OCI-M2 (cell line): ENCODE data around the gene CERKL.

Experiments used
- DNase-seq: peaks from one replicate; lab custom pipeline; 2025; ENCODE audit not compliant: unreplicated experiment; lab: John Stamatoyannopoulos, UW

The CERKL gene

DNA sequence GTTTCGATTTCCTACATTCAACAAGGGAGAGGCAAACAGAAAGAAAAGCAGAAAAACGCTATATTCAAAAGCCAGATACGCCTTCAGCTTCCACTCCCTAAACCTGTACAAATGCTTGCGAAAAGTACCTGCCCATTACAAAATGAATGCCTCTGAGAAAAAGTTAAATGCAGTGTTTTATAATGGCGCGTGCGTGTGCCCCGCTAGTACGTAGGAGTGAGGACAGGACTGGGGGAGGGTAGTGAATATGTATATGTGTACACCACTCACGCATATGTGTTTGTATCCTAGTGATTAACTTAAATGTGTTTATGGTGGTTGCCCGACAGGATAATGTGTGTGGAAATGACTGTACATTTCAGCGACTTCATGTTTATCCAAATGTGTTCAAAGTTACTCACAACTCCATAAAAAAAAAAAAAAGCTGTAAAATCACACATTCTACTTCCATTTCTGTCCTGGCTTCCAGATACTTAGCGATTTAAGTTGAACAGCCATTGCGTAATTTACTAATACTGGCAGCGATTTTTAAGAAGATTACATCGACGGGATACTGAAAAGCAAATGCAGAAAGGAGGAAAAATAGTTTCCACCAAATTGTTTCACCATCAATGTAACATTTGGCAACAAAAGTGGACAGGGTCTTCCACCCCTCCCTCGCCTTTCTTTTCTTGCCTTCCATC is 22.1 kb upstream of the CERKL start:
- DNase-seq = no peak

DNA sequence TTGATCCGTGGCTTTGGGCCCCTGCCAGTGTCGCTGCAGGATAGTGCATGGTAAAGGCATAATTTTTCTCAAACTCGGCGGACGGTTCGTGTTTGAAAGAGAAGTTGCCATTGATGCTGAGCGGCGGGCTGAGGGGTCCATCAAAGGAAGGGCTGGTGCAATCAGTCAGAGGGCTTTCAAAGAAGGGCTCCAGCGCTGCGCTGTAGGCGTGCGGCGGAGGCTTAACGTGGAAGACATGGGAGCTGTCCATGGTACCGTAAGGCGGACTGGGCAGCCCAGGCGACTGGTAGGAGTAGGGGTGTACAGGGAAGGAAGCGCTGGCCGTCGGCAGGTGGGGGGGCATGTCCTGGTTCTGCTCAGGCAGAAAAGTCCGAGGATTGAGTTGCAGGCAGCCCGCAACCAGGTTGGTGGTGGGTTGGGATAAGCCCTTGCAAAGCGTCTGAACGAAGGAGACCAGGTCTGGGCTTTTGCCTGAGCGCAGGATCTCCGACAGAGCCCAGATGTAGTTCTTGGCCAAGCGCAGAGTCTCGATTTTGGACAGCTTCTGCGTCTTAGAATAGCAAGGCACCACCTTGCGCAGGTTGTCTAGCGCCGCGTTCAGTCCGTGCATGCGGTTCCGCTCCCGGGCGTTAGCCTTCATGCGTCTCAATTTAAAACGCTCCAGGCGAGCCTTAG is 21.1 kb upstream of the CERKL start:
- no peak for DNase-seq

DNA sequence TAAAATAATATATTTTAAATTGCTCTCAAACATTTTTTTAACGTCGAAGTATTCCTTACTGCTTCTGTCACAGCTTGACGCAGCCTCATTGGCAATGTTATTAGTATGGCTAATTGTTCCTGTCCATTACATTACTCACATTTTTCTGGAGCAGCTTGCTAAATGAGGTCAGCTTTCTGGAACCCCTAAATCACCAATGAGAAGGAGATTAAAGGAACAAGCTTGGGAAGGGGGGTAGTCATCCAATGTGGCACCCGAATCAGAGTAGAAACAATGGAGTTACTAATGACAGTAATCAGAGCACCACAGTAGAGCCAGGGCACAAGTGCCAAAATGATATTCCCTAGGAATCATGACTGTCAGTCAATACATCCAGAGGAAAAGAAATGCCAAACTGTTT is 18.3 kb upstream of the CERKL start:
- no peak for DNase-seq

DNA sequence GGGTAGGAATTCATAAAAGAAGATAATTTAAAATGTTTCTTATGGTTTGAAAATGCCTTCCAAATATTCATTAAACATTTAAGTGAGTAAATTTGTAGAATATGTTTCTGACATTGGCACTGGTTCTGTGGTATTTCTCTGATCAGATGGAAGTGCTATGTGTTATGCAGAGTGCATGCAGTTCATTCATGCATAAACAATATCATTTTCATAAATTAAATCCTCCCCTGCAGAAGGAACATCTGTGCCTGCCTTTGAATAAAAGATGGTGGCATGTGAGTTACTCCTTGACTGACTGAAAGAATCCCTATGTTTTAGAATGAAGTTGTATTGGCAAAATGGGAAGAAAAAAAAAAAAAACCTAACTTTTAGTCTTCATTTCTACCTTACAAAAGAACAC is 17.6 kb upstream of the CERKL start:
- no peak for DNase-seq

DNA sequence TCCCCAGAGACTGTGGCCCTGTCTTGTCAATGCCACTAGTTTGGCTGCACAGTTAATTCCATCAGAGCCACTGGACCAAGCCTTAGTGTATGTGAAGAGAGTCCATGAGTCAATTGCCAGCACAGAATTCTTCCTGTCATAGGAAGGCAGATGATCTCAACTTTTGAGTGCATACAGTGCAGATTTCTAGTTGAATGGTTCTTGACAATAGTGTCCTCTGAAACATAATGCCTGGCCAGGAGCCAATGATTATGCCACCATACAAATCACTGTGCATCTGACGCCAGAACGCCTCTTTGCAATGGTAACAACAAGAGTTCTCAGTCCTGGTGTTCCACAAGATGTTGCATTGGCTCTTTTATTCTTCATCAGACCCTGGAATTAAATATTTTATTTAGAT is 16.3 kb upstream of the CERKL start:
- DNase-seq = no peak

DNA sequence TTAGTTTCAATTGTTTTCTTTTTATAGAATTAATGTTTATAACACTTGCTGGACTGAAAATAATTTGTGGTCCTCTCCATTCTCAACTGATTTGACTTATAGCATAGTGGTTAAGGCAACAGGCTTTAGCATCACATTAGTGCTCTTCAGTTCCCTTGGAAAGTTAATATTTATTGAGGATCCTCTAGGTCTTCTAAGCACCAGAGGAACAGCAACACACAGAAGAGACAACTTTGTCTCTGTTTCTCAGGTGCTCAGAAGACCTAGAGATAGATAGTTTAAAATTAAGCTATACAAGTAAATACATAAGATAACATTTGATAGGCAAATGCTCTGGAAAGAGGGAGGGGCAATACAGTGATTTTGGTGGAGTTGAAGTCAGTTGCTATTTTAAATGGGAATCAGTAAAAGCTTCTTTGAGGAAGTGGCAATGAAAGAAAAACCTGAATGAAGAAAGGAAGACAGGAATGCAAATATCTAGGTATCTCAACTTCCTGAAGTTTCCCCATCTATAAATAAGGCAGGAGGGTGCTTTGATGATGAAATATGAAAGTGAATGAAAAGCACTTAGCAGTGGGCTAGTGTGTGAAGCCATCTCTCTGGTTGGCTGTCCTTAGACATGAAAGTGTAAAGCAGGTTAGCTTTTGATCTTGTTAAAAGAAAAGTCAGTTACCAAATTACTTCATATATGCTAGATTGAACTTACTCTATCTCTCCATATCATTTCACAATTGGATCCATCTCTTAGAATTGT is 15.5 kb upstream of the CERKL start:
- no peak for DNase-seq

DNA sequence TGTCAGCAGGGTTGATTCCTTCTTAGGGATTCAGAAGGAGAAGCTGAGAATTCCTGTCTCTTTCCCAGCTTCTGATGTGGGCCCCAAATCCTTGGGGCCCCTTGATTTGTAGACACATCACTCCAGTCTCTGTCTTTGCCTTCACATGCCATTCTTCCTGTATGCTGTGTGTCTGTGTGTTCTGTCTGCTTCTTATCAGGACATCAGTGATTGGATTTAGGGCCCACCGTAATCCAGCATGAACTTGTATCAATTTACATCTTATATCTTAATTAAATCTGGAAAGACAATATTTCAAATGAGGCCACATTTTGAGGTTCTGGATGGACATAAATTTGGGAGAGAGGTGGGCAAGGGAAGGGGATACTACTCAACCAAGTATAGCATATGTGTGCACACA is 13.7 kb upstream of the CERKL start:
- DNase-seq = no peak

DNA sequence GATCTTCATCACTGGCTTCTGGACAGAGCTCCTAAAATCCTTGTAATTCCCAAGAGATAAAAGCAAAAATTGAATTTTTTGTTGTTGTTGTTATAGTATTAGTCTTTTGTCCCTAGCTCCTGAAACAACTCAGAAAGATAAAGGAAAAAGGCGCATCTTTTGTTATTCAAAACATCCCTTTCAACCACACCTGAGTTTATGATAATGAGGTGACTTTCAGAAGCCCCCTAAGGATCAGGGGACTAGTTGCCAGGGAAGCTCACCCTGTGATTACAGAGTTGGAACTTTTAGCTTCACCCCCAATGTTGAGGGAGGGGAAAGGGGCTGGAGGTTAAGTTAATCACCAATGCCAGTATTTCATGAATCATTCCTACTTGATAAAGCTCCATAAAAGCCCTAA is 10.3 kb upstream of the CERKL start:
- DNase-seq = no peak

DNA sequence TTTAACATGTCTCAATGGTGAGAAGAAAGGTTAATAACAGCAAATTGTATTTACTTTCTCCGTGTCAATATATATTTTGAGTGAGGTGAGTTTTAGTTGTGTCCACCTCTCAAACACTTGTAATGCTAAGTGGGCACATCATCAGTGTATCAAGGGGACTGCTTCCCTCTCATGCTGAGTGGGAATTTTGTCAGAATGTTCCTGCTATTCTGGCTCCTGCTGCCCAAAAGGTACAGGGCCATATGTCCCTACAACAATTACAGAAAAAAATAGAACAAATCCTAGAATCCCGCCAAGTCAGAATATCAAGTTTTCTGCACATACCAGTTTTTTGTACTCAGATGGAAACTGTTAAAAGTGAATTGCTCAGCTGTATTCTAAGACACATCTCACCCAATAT is 5.4 kb upstream of the CERKL start:
- DNase-seq = no peak

DNA sequence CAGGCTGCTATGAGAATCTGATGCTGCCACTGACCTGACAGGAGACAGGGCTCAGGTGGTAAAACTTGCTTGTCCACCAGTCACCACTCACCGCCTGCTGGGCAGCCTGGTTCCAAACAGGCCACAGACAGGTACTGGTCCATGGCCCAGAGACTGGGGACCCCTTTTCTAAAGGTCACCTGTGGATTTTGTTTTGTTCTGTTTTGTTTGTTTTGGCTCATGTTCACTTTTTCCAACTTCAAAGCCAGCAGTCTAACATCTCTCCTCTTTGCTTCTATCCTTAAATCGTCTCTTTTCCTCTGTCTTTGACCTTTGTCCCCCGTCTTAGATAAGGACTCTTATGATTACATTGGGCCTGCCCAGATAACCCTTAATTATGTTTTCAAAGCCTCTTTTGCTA is 3.3 kb upstream of the CERKL start:
- no peak for DNase-seq

DNA sequence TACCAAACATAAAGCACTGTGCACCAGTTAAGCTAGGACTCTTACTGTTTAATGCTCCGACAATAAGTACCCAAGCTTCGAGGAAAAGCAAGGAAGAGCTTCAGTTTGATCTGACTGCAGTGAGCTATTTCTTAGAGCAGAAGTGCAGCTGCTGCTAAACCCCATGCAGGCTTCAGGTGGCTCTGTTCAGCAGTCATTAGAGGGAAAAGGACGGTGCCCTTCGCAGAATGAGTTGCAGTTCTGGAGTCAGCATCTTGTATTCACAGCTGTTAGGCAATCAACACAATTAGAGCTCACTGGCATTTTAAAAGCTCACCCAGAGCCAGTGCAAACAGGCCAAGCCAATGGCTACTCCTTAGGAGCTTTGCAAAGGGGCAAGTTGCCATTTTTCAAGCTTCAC is 1.5 kb upstream of the CERKL start:
- DNase-seq = no peak

DNA sequence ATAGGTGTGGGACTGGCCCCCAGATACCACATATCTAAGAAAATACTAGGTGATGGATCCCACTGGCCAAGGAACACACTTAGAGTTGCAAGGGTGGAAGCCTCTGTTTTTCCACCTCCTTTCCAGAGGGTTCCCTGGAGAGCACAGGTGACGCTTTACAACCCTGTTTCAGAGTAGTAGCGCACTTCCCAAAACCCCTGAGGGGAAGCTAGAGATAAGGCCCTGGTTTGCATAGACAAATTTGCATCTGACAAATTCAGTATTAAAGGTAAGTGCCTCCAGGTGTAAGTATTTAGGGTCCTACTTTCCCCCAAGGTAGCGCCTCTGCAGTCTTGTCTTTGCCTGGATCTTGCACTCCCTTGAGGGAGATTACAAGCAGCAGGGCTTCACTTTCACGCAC is 474 bp upstream of the CERKL start:
- DNase-seq = no peak

DNA sequence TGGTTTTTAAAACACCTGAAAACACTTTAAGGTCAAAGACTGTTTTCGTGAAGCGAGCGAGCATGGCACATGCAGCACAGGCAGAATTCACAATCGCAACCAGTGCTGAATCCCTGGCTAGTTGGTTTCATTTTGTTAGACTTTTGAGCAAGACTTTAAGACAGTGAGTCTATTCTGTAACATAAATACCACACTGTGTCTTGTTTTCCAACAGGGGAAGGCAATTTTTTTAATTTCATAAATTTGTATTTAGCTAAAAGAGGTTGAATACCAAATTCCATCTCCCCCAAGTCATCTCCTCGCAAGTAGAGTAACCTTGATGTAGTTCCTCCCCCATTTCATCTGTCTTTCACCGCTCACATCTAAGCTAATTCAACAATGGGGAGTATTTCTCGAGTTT is 1.4 kb downstream of the CERKL start:
- no peak for DNase-seq

DNA sequence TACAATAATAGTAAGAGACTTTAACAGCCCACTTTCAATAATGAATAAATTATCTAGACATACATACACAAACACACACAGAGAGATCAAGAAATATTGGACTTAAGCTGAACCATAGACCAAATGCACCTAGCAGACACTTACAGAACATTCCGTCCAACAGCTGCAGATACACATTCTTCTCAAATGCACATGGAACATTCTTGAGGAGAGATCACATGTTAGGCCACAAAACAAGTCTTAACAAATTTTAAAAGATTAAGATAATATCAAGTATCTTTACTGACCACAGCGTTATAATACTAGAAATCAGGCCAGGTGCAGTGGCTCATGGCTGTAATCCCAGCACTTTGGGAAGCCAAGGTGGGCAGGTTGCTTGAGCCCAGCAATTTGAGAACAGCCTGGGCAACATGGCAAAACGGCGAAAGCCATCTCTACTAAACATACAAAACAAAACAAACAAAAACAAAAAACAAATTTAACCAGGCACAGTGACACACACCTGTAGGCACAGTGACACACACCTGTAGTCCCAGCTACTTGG is 7.4 kb downstream of the CERKL start:
- no peak for DNase-seq

DNA sequence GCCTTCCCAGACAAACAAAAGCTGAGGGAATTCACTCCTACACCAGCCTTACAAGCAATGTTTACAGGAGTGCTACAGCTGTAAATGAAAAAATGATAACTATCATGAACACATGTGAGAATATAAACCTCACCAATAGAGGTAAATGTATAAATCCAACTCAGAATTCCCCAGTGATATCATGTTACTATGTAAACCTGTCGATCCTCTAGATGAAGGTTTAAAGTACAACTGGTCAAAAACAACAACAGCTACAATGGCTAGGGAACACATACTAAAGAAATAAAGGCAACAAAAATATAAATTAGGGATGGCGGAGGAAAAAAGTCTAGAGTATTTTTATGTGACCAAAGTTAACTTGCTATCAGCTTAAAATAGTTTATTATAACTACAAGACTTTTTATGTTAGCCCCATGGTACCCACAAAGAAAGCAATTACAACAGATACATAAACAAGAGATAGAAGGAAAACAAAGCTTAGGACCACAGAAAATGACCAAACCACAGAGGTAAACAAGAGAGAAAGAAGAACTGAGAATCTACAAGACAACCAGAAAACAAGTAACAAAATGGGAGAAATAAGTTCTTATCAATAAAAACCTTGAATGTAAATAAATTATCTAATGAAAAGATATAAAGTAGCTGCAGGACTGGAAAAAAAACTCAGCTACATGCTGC is 8.3 kb downstream of the CERKL start:
- DNase-seq = no peak

DNA sequence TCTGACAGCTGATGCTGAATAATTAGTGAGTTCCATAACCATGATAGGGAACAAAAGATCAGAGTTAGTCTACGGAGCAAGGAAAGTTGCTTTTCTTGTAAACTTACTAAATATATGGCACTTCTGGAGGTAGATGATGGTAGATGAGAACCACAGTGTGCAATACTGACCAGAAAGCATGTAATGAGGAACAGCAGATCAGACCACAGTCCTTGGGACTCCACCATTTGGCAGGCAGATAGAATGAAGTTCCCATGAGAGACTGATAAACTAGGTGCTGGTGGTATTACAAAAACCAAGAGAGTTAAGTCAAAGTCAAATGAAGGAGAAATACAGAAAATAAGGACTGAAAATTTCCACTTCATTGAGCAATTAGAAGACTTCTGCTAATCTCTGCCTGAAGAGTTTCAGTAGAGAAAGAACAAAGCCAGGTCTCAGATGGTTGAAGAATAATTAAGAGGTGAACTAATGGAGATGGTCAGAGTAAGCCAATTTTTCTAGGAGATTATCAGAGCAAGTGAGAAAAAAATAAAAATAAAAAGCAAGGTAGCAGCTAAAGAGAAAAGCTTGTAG is 10.4 kb downstream of the CERKL start:
- DNase-seq = no peak

DNA sequence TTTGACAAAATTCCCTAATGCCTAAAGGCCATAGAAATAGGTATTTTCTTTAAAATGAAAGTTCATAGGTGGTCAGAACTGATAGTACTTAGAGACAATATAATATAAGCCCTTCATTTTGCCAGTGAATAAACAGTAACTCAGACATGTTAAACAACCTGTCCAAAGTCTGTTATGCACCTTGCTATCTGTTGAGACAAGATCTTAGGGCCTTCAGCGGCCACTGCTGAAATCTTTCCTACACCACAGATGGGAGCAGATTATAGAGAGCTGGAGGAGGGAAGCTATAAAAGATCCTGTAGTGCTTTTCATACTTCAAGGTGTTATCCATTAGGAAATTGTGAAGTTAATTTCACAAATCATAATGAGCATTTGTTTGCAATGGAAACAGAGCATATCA is 13.8 kb downstream of the CERKL start:
- DNase-seq = no peak

DNA sequence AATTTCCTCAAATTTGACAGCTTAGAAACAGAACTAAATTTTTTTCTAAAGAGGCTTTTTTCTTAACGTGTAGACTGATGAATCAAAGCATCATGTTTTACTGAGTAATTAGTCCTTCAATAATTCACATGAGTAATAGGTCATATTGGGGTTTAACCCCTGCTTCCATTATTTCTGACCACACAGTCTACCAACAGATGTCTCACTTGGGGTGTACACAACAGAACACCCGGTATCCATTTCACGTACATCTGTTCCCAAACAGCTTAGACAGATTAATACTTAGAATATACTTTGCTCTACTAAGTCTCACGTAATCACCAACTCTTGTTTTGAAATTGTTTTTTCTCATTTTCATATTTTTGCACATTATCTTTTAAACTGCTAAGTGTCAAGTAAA is 14.8 kb downstream of the CERKL start:
- DNase-seq = no peak

DNA sequence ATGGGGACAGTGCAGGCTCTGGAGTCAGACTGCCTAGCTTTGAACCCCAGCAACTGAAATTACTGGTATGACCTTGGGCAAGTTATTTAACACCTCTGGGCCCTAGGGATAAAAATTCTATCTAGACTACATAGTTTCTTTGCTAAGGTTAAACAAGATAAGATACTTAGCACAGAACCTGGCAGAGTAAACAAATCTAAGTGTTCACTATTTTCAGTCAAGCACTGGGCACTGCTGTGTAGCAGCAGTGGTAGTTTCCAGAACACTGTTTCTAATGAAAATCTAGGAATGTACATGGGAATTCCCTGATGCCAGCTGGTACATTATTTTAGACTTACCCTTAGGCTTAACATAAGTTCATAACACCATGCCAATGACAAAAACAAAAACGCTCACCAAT is 17.2 kb downstream of the CERKL start:
- no peak for DNase-seq

DNA sequence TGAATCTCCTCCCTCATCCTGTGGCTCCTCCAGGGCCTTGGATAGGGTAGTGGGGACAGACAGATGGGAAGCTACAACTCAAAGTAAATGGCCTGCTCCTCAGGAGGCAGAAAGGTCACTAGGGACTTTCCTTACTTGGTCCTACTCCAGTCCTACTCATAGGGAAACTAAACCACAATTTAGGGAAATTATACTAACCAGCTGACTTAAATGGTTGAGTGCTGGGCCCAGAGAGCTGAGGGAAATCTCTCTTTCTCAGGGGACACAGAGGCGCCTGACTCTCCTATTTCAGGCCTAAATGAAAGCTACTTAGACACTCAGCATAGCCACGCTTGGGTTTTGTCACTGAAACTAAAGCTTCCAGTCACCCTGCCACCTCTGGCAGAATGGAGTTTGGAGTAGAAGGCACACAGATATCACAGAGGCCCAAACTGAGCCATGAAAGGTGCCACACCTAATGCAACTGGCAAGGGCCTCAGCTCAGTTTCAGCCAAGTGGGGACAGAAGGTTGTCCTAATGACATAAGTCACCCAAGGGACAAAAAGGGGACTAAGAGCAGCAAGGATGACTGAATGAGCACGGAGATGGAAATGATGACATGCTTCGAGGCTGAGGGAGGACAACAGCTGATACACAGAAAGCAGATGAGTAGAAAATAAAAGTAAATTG is 24.0 kb downstream of the CERKL start:
- DNase-seq = no peak
